Bone marrow (tissue), 2 donors: ENCODE data around the gene DNAJA3.

Experiments used
- DNase-seq, 2 donors: peaks; one replicate each; lab custom pipeline; 2025; lab: John Stamatoyannopoulos, UW

The DNAJA3 gene

GRCh38 chr16:4425378-4426020, at the start of gene DNAJA3:
Gene DNAJA3 (plus strand): TSS chr16:4425868. CDS start chr16:4425882, 14 bp downstream.
- DNase-seq = peak; percentile 92 to 94

GRCh38 chr16:4376126-4376892, 49.4 kb upstream of the DNAJA3 start:
- no peak for DNase-seq

- no peak for DNase-seq
Measured at GRCh38 chr16:4376893-4377572, 48.6 kb upstream of the DNAJA3 start.

GRCh38 chr16:4377573-4378154, 48.0 kb upstream of the DNAJA3 start:
- no peak for DNase-seq

- no peak for DNase-seq
Measured at GRCh38 chr16:4378161-4378666, 47.5 kb upstream of the DNAJA3 start.

GRCh38 chr16:4378999-4379690, 46.5 kb upstream of the DNAJA3 start:
- DNase-seq = no peak

GRCh38 chr16:4380119-4381063, 45.3 kb upstream of the DNAJA3 start:
- DNase-seq = no peak

- DNase-seq = no peak
Measured at GRCh38 chr16:4381072-4381934, 44.4 kb upstream of the DNAJA3 start.

GRCh38 chr16:4381935-4382794, 43.5 kb upstream of the DNAJA3 start:
- DNase-seq = no peak

- no peak for DNase-seq
Measured at GRCh38 chr16:4382795-4383357, 42.8 kb upstream of the DNAJA3 start.

- DNase-seq = no peak
Measured at GRCh38 chr16:4383591-4384444, 41.9 kb upstream of the DNAJA3 start.

GRCh38 chr16:4384509-4384942, 41.1 kb upstream of the DNAJA3 start:
- DNase-seq = no peak

- DNase-seq = no peak
Measured at GRCh38 chr16:4385066-4385788, 40.4 kb upstream of the DNAJA3 start.

GRCh38 chr16:4385789-4386450, 39.7 kb upstream of the DNAJA3 start:
- no peak for DNase-seq

GRCh38 chr16:4386451-4386805, 39.2 kb upstream of the DNAJA3 start:
- DNase-seq = no peak

GRCh38 chr16:4386951-4387565, 38.6 kb upstream of the DNAJA3 start:
- no peak for DNase-seq
